B cell (primary cell): ENCODE results near the gene PDP2. TPM values are rescaled to one million over a fixed set of nuclear protein-coding genes. Genes with fewer than 3 reads are reported as not detected.
A peak's percentile ranks its signal among the peaks of the same experiment; 100 is the strongest.

Source experiments
- ATAC-seq: fragments of 200-7000 bp; cut with Tn5 transposase; one replicate; pipeline ENCODE4 v1.10.0; 2021; ENCODE audit warnings: low read depth, mild to moderate bottlenecking, moderate number of reproducible peaks, moderate library complexity
- CTCF ChIA-PET: fragments of 350-600 bp; sonication (Branson Sonifier 250); formaldehyde crosslinking; loops from one replicate; lab custom pipeline; 2021; ENCODE audit warnings: antibody characterized with exemption, inconsistent platforms; lab: Charles Lee
- POLR2A ChIA-PET: fragments of 350-600 bp; sonication (Branson Sonifier 250); formaldehyde crosslinking; loops from one replicate; lab custom pipeline; 2021; ENCODE audit warnings: antibody characterized with exemption; lab: Charles Lee
- DNase-seq: peaks from one replicate; pipeline ENCODE4 v3.0.0; 2013
- H2AFZ ChIP-seq: 2 replicates; pipeline ENCODE4 v1.6.1; 2012; ENCODE audit warnings: mild to moderate bottlenecking, low read depth, low read length; ENCODE audit not compliant: insufficient read depth, poor library complexity, severe bottlenecking
- H3K27ac ChIP-seq, 2 donors: 1 replicate in 1 of 2; 2 replicates in 1 of 2; pipeline ENCODE4 v1.5.1; 2012 to 2013; ENCODE audit warnings: low read length in 2 of 2, mild to moderate bottlenecking in 2 of 2, moderate library complexity in 1 of 2
- H3K27me3 ChIP-seq, 4 experiments: fragments of 200-600 bp in 1 of 4; sonication (generic) in 1 of 4; replicated peaks in 1 of 4; 1 replicate in 2 of 4; 2 replicates in 2 of 4; pipeline versions ENCODE4 v1.6.1 to v1.7.0; 2013 to 2016; ENCODE audit warnings: low read length in 3 of 4, mild to moderate bottlenecking in 2 of 4, mixed read lengths in 1 of 4, moderate library complexity in 1 of 4; ENCODE audit not compliant: insufficient read depth in 4 of 4, control insufficient read depth in 3 of 4; ENCODE audit errors: control extremely low read depth in 1 of 4
- H3K36me3 ChIP-seq, 2 experiments: replicated peaks in 1 of 2; 1 replicate in 1 of 2; 2 replicates in 1 of 2; pipeline versions ENCODE4 v1.6.1 to v1.7.1; 2013; ENCODE audit warnings: low read length in 1 of 2; ENCODE audit not compliant: insufficient read depth in 2 of 2, control insufficient read depth in 1 of 2; ENCODE audit errors: control extremely low read depth in 1 of 2, extremely low read depth in 1 of 2
- H3K4me1 ChIP-seq, 2 donors: fragments of 200-600 bp in 1 of 2; sonication (generic) in 1 of 2; 1 replicate in 1 of 2; 2 replicates in 1 of 2; pipeline versions ENCODE4 v1.5.1 to v1.6.1; 2013 to 2017; ENCODE audit warnings: low read length in 2 of 2; ENCODE audit not compliant: control insufficient read depth in 2 of 2, insufficient read depth in 2 of 2
- H3K4me2 ChIP-seq: replicated peaks from 2 replicates; pipeline ENCODE3; 2012; ENCODE audit warnings: mild to moderate bottlenecking, low read depth, low read length; ENCODE audit not compliant: poor library complexity, severe bottlenecking
- H3K4me3 ChIP-seq, 5 experiments: fragments of 200-600 bp in 1 of 5; sonication (generic) in 1 of 5; 1 replicate in 3 of 5; 2 replicates in 2 of 5; pipeline versions ENCODE4 v1.5.1 to v1.7.0; 2011 to 2016; ENCODE audit warnings: low read length in 4 of 5, mild to moderate bottlenecking in 4 of 5, low read depth in 2 of 5, control low read depth in 1 of 5, moderate library complexity in 1 of 5; ENCODE audit not compliant: insufficient read depth in 1 of 5; ENCODE audit errors: control extremely low read depth in 1 of 5, extremely low read depth in 1 of 5
- H3K79me2 ChIP-seq: fragments of 200-600 bp; sonication (generic); one replicate; pipeline ENCODE4 v1.6.0; 2016; ENCODE audit warnings: low read length; ENCODE audit not compliant: control insufficient read depth, insufficient read depth
- H3K9ac ChIP-seq: fragments of 200-600 bp; sonication (generic); 2 replicates; pipeline ENCODE4 v1.6.1; 2017; ENCODE audit warnings: mild to moderate bottlenecking, low read length, moderate library complexity
- H3K9me3 ChIP-seq, 3 donors: one replicate each; pipeline versions ENCODE4 v1.6.1 to v1.7.1; 2013; ENCODE audit warnings: low read length in 2 of 3; ENCODE audit not compliant: control insufficient read depth in 2 of 3, insufficient read depth in 1 of 3; ENCODE audit errors: control extremely low read depth in 1 of 3
- H4K20me1 ChIP-seq: 2 replicates; pipeline ENCODE4 v1.6.0; 2012; ENCODE audit warnings: mild to moderate bottlenecking, low read length; ENCODE audit not compliant: insufficient read depth, control insufficient read depth, poor library complexity, severe bottlenecking
- H3K27ac Mint-ChIP-seq: one replicate; pipeline ENCODE4 v1.8.0; 2021; ENCODE audit warnings: mixed read lengths
- H3K27me3 Mint-ChIP-seq: one replicate; pipeline ENCODE4 v1.8.0; 2021; ENCODE audit warnings: mixed read lengths
- H3K4me1 Mint-ChIP-seq: one replicate; pipeline ENCODE4 v1.8.0; 2021; ENCODE audit warnings: mixed read lengths
- H3K4me3 Mint-ChIP-seq: one replicate; pipeline ENCODE4 v1.8.0; 2021; ENCODE audit warnings: mixed read lengths
- H3K9me3 Mint-ChIP-seq: one replicate; pipeline ENCODE4 v1.8.0; 2022; ENCODE audit warnings: mixed read lengths; ENCODE audit not compliant: insufficient read depth
- EZH2 ChIP-seq: IDR thresholded peaks from 2 replicates; pipeline ENCODE4 v1.6.1; 2012; ENCODE audit warnings: borderline replicate concordance, low read depth, mild to moderate bottlenecking, moderate library complexity, low read length; ENCODE audit not compliant: insufficient read depth, poor library complexity, severe bottlenecking
- WGBS: methylation state at CpG from one replicate; pipeline ENCODE4 v1.1.5; 2013; ENCODE audit warnings: missing lambda C conversion rate; ENCODE audit not compliant: insufficient coverage; 5-methylcytosine and 5-hydroxymethylcytosine counted together
- intact Hi-C: fragments of 100-400 bp; cut with micrococcal nuclease; formaldehyde crosslinking; loops from one replicate; pipeline ENCODE4 v1.10.0; 2022
- polyA plus RNA-seq: library from polyadenylated mRNA; depleted of rRNA; stranded (reverse); fragments of >200 nt; gene quantifications from 2 replicates; pipeline ENCODE4 v1.2.3, GENCODE V29; 2012
- total RNA-seq, 2 donors: library from RNA; stranded (reverse); fragments of 120-200 nt in 1 of 2; gene quantifications; 1 replicate in 1 of 2; 2 replicates in 1 of 2; pipeline versions ENCODE4 v1.2.3 to v1.2.4, GENCODE V29; 2013 to 2022
- TF ChIP-seq, protein P1 (sequence below): fragments of 200-600 bp; IDR thresholded peaks from one replicate; pipeline ENCODE4 v1.8.0; 2022; ENCODE audit warnings: antibody characterized with exemption, mild to moderate bottlenecking

PDP2 gene
- total and polyA plus RNA-seq, 2 donors (not counting 1 experiment from before 2014, with no cell fraction given): 1.9 to 18.7 TPM

DNA sequence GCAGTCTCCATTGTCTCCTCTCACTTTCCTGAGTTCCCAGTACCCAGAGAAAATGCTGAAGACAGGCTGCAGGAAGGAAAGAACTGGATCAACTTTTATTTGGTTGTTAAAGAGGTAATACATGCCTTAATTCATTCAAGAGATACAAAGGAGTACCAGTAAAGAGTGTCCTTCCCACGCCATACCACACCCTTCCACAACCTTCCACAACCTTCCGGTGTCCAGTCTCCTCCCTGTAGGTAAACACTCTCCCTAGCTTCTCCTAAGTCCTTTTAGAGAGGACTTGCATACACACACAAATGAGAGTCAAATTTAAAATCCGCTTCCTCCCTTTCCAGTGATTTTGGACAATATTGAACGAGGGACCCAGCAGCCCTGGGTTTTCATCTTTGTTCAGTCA lies 38.9 kb upstream of the PDP2 start:
- DNase-seq: no peak
- intact Hi-C loops: no loop called here
- Histone ChIP-seq H3K27ac (no peak overlapping the region), H3K79me2 (no peaks in the 10 kb centered on the region), H3K4me2 (no peak overlapping the region), H3K9me3 (no peaks in the 10 kb centered on the region), H3K9ac (no peak overlapping the region), H2AFZ (no peak overlapping the region), H4K20me1 (no peaks in the 10 kb centered on the region), H3K4me1 (peaks cover 17 to 18% of the 10 kb centered on the region in 2 donors), H3K36me3 (no peaks in the 10 kb centered on the region), H3K4me3 (no peak overlapping the region), H3K27me3 (peaks cover 0 to 29% (median 15%) of the 10 kb centered on the region in 4 experiments)
- Mint-ChIP-seq H3K27ac (no peak overlapping the region), H3K27me3 (peaks cover 42% of the 10 kb centered on the region), H3K9me3 (no peaks in the 10 kb centered on the region), H3K4me3 (no peak overlapping the region), H3K4me1 (peaks cover 18% of the 10 kb centered on the region)
- POLR2A ChIA-PET: no interaction called here
- CTCF ChIA-PET: interaction anchor here (1.7 to 3.3 kb wide), 2 partner anchors 11 to 45 kb away, joined by 3 to 16 read pairs; partner anchors contain the start of gene NAE1
- no peak for ATAC-seq
- 100% methylated on average over 4 of the region's 4 CpGs for WGBS
- TF ChIP-seq, protein P1, sequence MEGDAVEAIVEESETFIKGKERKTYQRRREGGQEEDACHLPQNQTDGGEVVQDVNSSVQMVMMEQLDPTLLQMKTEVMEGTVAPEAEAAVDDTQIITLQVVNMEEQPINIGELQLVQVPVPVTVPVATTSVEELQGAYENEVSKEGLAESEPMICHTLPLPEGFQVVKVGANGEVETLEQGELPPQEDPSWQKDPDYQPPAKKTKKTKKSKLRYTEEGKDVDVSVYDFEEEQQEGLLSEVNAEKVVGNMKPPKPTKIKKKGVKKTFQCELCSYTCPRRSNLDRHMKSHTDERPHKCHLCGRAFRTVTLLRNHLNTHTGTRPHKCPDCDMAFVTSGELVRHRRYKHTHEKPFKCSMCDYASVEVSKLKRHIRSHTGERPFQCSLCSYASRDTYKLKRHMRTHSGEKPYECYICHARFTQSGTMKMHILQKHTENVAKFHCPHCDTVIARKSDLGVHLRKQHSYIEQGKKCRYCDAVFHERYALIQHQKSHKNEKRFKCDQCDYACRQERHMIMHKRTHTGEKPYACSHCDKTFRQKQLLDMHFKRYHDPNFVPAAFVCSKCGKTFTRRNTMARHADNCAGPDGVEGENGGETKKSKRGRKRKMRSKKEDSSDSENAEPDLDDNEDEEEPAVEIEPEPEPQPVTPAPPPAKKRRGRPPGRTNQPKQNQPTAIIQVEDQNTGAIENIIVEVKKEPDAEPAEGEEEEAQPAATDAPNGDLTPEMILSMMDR: no peak
- TF ChIP-seq EZH2: no peak

DNA sequence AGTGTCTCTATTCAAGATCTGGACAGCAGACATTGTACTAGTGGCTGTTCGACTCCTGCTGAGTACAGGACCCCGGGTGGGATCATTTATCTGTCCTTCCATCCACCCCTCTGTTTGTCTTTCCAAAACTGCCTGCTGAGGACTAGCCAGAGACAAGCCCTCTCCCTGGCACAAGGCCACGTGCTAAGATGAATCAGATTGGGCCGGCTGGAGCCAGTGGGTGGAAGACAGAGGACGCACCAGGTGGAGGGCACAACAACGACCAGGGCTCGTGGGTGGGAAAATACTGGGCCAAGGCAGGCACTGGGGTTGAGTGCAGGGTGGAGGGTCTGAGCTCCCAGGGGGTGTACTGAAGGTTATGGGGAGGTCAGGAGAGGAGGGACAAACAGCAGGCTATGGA lies 37.5 kb upstream of the PDP2 start:
- H3K4me1 Mint-ChIP-seq: peaks cover 18% of the 10 kb centered on the region
- no peak overlapping the region for H3K9ac ChIP-seq
- ATAC-seq: no peak
- no peak overlapping the region for H3K4me2 ChIP-seq
- no peak for DNase-seq
- H3K36me3 ChIP-seq: no peaks in the 10 kb centered on the region
- H3K9me3 ChIP-seq: no peaks in the 10 kb centered on the region
- H2AFZ ChIP-seq: no peak overlapping the region
- ChIA-PET POLR2A (no interaction called here), CTCF (interaction anchor here (1.7 to 3.3 kb wide), 2 partner anchors 12 to 47 kb away, joined by 3 to 16 read pairs; partner anchors contain the start of gene NAE1)
- peaks cover 47% of the 10 kb centered on the region for H3K27me3 Mint-ChIP-seq
- 98% methylated on average over 7 of the region's 7 CpGs for WGBS
- intact Hi-C loops: no loop called here
- no peaks in the 10 kb centered on the region for H4K20me1 ChIP-seq
- no peak overlapping the region for H3K27ac ChIP-seq
- no peak overlapping the region for H3K4me3 ChIP-seq
- peaks cover 17 to 18% of the 10 kb centered on the region in 2 donors for H3K4me1 ChIP-seq
- TF ChIP-seq EZH2: no peak
- TF ChIP-seq, protein P1: no peak
- H3K27me3 ChIP-seq: peaks cover 0 to 38% (median 15%) of the 10 kb centered on the region in 4 experiments
- H3K9me3 Mint-ChIP-seq: no peaks in the 10 kb centered on the region
- no peak overlapping the region for H3K27ac Mint-ChIP-seq
- H3K4me3 Mint-ChIP-seq: peak overlapping the region; percentile 19
- H3K79me2 ChIP-seq: no peaks in the 10 kb centered on the region
